NCI-H2196 (cell line): ENCODE data around the gene CASKIN1.

Experiments
- DNase-seq: peaks from one replicate; lab custom pipeline; 2025; ENCODE audit not compliant: unreplicated experiment; lab: John Stamatoyannopoulos, UW

CASKIN1 gene

DNA sequence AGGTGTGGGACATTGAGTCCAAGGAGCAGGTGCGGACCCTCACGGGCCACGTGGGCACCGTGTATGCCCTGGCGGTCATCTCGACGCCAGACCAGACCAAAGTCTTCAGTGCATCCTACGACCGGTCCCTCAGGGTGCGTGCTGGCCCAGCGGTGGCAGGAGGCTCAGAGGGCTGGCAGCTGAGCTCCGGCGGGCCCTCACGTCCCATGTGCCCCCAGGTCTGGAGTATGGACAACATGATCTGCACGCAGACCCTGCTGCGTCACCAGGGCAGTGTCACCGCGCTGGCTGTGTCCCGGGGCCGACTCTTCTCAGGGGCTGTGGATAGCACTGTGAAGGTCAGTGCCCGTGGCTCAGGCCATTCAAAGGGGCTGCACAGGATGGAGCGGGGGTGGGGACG is 20.4 kb downstream of the CASKIN1 start:
- DNase-seq: no peak

DNA sequence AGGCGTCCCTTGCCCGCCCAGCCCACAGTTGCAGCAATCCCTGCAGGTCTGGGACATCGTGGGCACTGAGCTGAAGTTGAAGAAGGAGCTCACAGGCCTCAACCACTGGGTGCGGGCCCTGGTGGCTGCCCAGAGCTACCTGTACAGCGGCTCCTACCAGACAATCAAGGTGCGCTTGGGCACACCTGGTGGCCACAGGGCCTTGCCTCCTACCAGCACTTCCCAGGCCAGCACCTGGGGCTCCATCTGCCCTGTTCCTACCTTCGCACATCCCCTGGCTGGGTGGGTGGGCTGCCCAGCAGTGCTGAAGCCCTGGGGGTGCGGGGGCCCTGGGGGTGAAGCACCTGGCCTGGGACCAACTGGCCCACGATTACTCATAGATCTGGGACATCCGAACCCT is 21.0 kb downstream of the CASKIN1 start:
- no peak for DNase-seq

DNA sequence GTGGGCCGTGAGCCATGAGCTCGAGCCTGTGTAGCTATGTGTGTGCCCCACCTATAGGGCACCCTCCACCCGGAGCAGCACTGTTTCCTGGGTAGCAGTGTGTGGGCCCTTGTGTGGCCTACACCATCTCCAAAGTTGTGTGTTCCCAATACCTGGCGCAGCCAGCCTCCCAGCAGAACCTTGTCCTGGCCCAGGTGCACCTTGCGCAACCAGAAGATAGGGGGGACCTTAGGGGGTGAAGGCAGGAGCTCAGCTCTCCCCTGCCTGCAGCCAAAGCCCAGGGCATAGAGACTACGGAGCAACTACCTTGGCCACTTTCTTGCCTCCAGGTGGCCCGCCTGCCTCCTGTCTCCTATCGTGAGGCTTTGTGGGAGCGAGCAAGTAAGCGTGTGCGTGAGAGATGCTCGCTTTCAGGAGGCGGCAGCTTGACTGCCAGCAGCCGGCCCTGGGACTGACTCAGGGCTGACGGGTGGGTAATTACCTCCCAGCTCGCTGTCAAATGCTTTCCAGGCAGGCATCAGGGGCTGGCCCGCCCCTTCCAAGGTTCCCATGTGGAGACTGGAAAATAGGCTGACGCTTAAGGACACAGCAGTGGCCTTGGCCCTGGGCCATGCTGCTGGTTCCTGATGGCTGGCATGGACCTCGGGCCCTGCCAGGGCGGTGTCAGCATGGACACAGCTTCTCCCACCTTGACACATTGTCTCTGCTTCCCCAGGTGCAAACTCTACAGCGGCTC is 21.8 kb downstream of the CASKIN1 start:
- DNase-seq: no peak

DNA sequence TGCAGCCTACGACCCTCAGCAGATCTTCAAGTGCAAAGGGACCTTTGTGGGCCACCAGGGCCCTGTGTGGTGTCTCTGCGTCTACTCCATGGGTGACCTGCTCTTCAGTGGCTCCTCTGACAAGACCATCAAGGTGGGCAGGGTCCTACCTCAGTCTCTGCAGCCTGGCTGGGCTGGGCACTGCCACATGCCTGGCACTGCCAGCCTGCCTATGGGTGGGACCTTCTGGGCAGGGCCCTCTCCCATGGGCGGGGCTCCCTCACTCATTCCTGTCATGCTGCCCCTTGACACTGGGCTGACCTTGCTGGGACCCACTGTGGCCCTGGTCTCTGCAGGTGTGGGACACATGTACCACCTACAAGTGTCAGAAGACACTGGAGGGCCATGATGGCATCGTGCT is 22.5 kb downstream of the CASKIN1 start:
- DNase-seq: no peak

DNA sequence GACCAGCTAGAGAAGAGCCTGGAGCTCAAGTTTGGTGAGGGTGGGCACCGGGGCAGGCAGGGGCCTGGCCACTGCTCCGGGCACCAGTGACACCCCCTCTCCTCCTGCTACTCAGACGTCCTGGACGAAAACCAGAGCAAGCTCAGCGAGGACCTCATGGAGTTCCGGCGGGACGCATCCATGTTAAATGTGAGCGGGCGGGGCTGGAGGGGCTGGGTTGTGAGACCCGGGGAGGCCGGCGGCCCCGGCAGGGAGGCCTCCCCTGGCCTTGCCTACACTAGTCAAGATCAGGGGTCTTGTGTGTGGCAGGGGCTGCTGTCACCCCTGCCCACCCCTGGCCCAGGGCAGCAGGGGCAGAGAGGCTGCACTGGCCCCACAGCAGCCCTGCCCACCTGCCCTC is 23.0 kb downstream of the CASKIN1 start:
- DNase-seq: no peak

DNA sequence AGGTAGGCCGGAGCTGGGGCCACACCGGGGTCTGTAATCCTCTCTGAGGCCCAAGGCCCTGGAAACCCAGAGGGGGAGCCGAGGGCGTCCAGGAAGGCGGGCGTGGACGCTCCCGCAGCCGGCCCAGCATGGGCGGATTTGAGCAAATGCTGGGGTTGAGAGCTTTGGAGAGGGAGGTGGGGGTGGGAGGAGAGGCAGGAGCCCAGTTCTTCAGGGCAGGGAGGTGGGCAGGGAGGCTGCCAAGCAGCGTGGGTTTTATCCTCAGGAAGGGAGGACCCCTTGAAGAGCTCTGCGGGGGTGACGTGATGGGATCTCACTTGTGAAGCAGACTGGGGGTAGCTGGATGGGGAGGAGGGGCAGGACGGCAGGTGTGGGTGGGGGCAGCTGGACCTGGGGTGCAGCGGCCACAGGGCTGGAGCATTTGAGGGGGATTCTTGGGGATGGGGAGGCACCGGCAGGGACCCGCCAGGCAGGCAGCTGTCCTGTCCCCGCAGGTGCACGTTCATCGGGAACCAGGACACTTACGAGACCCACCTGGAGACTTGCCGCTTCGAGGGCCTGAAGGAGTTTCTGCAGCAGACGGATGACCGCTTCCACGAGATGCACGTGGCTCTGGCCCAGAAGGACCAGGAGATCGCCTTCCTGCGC is 23.6 kb downstream of the CASKIN1 start:
- DNase-seq: no peak

DNA sequence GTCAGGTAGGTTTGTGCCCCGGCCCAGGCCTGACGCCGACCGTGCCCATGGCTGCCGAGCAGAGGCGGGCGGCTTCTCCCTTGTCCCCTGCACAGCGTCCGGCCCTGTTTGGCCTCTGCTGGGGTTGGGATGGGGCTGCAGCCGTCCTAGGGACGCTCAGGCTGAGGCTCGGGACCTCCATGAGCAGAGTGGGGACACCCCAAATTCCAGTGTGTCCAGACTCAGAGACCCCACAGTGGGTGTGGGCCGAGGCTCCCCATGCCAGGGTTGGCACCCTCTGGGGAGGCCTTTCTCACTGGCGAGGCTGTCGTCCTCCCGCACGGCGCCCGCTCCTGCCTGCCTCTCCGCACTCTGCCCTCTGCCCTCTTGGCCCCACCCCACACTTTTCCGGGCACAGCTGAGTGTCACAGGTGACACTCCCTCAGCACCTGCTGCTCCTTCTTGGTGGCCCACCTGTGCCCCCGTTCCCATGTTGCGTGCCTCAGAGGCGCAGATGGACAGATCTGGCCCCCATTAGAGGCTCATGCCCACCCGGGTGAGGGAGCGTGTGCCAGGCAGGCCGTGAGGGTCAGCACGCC is 24.7 kb downstream of the CASKIN1 start:
- no peak for DNase-seq

DNA sequence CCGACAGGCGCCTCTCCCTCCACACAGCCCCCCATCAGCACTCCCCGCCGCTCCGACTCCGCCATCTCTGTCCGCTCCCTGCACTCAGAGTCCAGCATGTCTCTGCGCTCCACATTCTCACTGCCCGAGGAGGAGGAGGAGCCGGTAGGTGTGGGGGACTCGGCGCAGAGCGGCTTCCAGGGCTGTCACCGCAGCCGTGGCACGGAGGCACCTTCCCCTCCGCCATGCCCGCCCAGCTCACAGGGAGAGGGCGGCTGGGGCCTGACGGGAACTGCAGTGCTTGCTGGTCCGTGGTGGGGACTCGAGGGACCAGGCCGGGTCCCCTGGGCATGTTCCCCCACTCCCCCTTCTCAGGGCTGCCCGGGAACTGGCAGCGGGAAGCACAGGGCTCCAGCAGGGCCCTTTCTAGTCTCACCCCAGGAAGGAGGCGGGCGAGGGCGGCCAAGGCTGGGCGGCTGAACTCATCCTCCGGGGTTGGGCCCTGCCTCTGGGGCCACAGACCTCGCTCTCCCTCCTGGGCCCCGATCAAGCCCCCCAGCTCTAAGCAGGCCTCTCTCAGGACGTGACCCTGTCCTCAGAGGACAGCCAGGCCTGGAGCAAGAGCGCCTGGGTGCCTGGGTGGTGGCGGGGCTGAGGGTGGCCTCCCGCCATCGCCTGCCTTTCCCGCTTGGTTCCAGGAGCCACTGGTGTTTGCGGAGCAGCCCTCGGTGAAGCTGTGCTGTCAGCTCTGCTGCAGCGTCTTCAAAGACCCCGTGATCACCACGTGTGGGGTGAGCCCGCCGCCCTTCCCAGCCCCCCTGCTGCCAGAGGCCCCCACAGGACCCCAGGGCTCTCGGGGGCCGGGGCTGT is 25.6 kb downstream of the CASKIN1 start:
- no peak for DNase-seq

DNA sequence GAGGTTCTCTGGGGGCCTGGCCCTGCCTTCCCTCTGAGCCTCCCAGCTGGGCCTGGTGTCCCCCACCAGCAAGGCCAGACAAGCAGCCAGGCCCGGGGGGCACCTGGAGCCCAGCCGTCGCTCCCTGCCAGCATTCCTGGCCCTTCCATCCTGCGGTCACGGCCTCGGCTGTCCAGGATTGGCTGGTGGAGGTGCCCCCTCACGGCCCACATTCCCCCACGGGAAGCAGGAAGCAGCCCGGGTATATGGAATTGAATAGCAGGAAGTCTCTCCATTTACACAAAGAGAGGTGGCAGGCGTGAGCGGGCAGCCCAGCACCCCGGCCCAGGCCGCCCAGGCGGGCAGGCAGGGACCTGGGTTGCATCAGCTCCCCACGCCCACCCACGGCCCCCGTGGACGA is 26.3 kb downstream of the CASKIN1 start:
- no peak for DNase-seq

DNA sequence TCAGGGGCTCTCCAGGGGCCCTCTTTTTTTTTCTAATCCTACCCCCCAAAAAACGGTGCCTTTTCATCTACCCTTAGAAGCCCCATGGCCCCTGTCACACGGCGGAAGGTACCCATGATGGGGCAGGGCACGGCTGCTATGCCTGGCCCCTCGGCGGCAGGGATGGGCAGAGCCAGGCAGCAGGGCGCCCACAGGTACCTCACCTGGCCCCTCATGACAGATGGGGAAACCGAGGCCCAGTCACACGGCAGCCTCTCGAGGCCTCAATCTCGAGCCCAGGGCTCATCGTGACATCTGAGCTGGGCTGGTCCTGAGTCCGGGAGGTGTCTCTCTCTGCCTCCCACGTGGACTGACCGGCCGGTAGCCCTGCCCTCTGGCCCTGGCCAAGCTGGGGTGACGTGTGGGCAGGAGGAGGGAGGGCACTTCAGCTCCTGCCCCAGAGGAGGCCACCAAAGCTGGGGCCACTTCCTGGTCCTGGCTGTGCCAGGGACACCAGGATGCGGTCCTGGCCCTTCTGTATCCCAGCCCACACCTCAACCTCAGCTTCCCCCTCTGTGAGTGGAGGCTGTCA is 29.3 kb downstream of the CASKIN1 start:
- DNase-seq: no peak

DNA sequence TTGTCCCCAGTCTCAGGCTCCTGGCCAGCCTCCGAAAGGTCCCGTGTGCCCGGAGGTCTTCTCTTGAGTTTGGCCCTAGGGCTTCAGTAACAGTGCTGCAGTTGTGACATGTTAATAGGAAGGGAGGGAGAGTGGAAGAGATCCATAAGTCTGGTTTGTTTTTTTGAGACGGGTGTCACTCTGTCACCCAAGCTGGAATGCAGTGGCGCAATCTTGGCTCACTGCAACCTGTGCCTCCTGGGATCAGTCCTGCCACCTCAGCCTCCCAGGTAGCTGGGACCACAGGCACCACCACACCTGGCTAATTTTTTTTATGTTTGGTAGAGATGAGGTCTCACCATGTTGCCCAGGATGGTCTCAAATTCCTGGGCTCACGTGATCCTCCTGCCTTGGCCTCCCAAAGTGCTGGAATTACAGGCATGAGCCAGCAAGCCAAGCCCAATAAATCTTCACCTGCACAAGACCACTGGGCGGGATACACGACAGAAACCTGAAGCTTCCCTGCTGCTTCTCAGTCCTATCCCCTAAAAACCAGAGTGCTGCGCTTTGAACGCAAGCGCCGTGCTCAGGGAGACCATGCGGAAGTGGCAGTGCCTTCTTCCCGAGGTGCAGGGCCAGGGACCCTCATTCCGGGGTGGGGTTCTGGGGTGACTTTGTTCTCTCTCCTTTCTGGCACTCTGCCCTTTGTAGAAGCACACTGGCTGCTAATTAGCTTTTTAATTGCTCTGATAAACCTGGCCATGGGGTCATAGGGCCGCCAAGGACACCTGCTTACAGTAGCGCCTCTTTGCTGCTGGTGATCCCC is 29.9 kb downstream of the CASKIN1 start:
- DNase-seq: no peak

DNA sequence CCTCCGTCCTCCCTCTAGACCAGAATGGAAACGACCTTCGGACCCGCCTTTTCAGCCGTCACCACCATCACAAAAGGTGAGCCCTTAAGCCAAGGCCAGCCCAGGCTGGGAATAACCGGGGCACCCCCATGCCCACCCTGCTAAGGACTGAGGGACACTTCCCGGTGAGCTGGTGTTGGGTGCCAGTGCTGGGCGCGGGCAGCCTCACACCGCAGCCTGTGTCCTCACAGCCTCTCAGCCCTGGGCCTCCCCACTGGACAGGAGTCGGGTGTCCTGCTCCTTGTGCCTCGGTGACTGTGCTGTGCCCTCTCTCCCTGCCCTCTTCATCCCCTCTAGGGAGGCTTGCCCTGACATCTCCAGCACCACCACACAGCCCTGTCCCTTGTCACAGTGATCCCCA is 30.5 kb downstream of the CASKIN1 start:
- no peak for DNase-seq

DNA sequence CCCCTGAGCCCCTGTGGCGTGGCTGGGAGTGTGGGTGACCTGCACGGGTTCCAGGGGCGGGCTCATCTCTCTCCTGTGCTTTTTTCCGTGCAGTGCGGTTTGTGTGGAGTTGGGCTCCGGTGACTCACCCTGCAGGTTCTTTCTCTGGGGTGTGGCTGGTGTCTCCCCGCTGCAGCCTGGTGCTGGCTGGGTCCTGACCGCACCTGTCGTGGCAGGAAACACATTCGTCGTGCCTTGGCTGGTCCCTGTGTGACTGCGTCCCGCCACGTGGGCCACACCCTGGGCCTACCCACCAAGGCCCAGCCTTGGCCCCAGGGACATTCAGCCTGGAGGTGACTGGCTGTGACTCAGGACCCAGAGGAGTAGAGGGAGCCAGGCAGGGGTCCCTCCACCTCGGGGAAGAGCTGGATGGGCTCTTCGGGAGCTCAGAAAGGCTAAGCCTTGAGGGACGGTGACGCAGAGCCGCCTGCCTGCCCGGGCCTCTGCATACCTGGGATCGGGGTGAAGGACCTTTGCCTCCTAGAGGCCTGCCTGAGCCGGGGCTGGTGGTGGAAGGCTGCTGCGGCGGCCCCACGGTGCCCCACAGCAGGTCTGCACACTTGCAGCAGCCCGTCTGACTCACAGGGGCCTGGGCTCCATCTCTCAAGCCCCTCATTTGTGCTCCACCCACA is 33.1 kb downstream of the CASKIN1 start:
- no peak for DNase-seq

DNA sequence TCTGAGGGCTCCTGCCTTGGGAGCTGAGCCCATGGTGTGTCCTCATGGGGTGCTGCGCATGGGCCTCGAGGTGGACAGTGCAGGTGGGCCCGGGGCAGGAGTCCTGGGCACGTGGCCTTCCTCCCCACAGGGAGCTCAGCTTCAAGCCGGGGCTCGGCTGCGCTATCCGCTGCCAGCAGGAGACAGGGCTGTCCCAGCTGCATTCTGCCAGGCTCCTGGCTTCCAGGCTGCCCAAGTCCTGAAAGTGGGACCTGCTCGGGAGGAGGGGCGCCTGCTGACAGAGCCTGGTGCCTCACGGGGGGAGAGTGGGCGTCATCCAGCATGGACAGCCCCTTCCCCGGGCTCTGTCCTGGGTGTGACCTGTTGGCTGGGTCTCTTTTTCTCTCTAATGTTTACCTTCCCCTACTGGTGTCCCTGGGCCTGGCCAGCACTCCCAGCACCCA is 33.7 kb downstream of the CASKIN1 start:
- DNase-seq: no peak

DNA sequence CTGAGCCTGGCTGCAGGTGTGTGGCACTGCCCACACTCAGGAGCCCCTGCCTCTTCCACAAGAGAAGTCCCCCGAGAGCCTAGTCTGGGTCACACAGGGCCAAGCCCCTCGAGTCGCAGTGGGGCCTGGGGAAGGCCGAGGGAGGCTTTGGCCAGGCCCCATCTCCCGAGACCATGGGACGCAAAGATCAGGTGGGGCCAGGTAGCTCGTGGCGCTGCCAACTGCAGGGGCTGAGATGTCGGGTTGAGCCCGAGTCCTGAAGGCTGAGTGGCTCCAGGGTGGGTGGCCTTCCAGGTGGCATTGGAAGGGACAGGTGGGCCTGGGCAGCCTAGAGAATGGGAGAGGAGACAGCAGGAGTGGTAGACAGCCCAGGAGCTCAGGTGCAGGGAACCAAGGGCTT is 34.5 kb downstream of the CASKIN1 start:
- DNase-seq: no peak

DNA sequence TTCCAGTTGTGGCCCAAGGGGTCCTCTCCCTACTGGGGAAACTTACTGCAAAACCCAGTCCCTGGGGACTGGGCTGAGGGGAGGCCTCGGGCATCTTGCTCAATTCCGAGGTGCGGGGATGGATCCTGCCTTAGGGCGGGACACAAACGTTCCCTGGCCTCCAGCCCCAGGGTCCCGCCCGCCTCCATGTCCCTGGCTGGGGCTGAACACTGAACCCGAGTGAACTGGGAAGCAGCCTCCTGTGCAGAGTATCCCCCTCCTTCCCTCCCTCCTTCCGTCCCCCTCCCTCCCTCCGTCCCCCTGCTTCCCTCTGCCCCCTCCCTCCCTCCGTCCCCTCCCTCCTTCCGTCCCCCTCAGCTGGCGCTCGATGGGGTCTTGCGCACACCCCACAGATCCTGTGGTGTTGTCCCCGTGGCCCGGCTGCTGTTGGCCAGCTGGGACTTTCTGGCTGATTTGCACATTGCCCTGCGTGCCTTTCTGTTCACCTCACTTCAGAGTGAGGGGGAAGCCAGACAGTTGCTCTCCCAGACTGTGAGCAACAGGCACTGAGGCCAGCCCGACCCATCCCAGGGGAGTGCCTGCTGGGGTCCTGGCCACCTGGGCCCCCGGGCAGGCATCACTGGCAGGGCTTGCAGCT is 35.4 kb downstream of the CASKIN1 start:
- DNase-seq: no peak

DNA sequence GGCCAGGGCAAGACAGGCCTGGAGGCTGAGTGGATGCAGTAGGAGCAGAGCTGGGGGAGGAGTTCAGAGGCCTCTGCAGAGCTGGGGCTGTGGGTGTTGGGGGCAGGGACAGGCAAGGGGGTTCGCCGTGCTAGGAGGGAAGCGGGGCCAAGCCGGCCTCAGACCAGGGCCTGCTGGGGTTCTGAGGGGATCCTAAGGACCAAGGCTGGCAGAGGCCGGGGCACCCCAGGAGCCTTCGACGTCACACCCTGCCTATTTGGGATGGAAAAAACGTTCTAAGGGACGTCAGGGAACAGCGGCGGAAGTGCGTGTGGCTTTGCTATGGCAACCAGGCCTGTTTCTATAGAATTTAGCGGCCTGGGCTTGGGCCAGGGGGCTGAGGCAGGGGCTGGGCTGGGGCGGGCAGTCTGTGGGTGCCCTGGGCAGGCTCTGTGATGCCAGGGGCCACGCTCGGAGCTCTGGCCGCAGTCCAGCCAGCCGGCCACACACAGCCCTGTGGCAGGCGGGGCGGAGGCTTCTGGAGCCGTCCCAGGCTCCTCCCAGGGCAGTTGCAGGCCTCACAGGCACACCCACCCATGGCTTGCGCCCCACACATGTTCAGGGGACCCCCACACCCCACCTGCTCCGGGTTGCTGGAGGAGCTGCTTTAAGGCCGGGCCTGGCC is 37.1 kb downstream of the CASKIN1 start:
- no peak for DNase-seq

DNA sequence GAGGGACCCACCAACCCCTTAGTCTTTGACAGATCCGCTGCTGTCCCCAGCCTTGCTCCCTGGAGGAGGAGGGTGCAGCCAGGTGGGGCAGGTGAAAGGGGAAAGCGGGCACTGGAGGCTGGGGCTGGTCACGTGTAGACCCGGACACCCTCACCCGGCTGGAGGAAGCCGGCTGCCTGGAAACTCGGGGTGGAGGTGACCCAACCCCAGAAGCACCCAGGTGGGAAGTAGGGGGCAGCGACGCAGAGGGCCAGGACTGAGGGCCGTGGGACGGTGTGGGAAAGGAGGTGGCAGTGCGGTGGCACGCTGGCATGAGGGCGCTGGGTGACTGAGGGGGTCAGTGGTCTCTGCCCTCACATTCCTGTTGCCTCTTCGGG is 38.2 kb downstream of the CASKIN1 start:
- DNase-seq: no peak
